Astrocyte of the spinal cord (primary cell): Measurements from ENCODE around the gene TMEM151B.

ENCODE experiments used
- DNase-seq: peaks from one replicate; pipeline ENCODE4 v3.0.0; 2011; ENCODE audit warnings: low read depth, low spot score
- H3K4me3 ChIP-seq: 2 replicates; pipeline ENCODE4 v1.5.1; 2011; ENCODE audit warnings: low read depth, mild to moderate bottlenecking, low read length, moderate library complexity
- in situ Hi-C: cut with HindIII; loops from 2 replicates; pipeline ENCODE4 v1.10.0; 2017; ENCODE audit warnings: low sequenced_read_pairs
- TF ChIP-seq, protein P1 (sequence below): IDR thresholded peaks from 2 replicates; pipeline ENCODE4 v1.5.1; 2012; ENCODE audit warnings: low read depth, mild to moderate bottlenecking, low read length, inconsistent platforms

Gene TMEM151B

DNA sequence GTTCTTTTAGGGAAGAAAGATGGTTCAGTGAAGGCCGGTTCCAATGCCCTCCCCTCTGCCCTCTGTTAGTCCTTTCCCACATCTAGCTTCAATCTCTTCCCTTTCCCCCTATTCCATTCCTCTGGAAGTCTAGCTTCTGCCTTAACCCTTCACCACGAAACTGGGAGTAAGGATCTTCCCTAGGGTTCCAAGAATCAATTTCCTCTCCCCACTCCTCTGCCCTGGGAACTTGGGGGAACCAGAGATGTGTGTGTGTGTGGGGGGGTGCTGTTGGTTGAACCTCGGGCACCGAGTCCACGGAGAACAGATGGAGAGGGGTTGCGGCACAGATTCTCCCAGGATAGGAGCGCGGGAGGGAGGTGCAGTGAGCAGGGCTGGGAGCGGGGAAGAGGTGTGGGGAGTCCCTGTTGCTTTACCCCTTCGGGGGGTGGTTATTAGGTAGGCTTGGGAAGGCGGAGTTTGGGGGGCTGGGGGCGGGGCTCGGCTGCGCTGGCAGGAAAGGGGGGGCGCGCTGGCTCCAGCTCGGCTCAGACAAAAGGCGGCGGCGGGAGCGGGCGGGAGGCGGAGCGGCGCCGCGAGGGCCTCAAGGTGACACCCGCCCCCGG, at the start of gene TMEM151B:
TMEM151B (plus strand) TSS at position 530 of the 605 bp plus-strand sequence. CDS start 293 bp downstream, outside the sequence.
- in situ Hi-C loops = no loop called here
- TF ChIP-seq, protein P1, sequence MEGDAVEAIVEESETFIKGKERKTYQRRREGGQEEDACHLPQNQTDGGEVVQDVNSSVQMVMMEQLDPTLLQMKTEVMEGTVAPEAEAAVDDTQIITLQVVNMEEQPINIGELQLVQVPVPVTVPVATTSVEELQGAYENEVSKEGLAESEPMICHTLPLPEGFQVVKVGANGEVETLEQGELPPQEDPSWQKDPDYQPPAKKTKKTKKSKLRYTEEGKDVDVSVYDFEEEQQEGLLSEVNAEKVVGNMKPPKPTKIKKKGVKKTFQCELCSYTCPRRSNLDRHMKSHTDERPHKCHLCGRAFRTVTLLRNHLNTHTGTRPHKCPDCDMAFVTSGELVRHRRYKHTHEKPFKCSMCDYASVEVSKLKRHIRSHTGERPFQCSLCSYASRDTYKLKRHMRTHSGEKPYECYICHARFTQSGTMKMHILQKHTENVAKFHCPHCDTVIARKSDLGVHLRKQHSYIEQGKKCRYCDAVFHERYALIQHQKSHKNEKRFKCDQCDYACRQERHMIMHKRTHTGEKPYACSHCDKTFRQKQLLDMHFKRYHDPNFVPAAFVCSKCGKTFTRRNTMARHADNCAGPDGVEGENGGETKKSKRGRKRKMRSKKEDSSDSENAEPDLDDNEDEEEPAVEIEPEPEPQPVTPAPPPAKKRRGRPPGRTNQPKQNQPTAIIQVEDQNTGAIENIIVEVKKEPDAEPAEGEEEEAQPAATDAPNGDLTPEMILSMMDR = no peak
- no peak within 1 kb of the TSS for H3K4me3 ChIP-seq
- DNase-seq = no peak

DNA sequence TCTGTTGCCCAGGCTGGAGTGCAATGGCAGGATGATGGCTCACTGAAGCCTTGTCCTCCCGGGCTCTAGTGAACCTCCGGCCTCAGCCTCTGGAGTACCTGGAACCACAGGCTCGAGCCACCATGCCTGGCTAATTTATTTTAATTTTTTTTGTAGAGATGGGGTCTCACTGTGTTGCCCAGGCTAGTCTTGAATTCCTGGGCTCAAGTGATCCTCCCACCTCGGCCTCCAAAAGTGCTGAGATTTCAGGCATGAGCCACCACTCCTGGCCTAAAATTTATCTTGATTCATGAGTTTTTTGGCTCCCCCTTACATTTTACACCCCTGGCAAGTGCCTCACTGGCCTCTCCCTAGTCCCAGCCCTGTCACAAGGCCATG, 49.3 kb upstream of the TMEM151B start:
- in situ Hi-C loops = no loop called here
- no peak for DNase-seq
- no peak overlapping the region for H3K4me3 ChIP-seq
- TF ChIP-seq, protein P1 = no peak

DNA sequence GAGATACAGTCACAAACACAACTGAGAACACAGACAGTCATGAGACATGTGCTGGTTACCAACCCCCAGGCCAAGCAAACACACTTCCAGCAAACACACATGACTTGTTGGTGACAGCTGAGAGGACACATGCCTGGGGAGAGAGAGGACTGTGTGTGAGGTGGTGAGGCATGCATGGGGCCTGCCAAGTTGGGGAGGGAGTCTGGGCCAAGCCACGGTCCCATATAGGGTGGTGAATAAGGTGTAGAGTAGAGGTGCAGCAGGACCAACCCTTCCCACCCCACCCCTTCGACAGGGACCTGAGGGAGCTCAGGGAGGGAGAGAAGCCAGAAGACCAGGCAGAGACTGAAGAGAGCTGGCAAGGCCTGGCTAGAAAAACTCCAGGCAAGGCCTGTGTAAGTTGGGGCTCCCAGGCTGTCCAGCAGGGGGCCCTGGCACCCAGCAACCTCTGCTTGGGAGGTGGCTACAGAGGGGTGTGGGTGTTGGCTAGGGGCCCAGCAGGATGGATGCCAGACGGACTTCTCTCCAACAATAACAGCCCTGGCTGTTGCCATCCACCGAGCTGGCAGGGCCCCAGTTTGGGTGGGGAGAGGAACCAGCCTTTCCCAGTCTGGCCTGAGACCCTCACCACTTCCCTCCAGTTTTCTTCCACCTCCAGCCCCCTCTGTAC, 48.8 kb upstream of the TMEM151B start:
- in situ Hi-C loops = no loop called here
- TF ChIP-seq, protein P1 = peak; percentile 80
- H3K4me3 ChIP-seq = no peak overlapping the region
- DNase-seq = peak; percentile 75

DNA sequence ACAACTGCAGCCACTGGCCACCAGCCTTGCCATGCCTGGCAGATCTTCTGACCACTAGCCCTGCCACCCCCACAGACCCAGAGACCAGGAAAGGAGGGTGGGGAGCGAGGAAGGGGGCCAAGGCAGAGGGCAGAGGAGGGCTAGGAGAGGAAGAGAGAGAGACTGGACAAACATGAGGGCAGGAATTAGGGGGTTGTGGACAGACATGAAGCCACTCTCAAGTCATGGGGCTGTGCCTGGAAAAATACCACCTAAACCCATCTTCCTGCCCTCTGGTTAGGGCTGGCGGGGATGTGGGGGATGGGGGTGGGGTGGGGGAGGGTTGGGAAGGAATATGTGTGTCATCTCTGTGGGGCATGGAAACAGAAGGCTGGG, 48.3 kb upstream of the TMEM151B start:
- DNase-seq = no peak
- in situ Hi-C loops = no loop called here
- H3K4me3 ChIP-seq = no peak overlapping the region
- TF ChIP-seq, protein P1 = no peak

DNA sequence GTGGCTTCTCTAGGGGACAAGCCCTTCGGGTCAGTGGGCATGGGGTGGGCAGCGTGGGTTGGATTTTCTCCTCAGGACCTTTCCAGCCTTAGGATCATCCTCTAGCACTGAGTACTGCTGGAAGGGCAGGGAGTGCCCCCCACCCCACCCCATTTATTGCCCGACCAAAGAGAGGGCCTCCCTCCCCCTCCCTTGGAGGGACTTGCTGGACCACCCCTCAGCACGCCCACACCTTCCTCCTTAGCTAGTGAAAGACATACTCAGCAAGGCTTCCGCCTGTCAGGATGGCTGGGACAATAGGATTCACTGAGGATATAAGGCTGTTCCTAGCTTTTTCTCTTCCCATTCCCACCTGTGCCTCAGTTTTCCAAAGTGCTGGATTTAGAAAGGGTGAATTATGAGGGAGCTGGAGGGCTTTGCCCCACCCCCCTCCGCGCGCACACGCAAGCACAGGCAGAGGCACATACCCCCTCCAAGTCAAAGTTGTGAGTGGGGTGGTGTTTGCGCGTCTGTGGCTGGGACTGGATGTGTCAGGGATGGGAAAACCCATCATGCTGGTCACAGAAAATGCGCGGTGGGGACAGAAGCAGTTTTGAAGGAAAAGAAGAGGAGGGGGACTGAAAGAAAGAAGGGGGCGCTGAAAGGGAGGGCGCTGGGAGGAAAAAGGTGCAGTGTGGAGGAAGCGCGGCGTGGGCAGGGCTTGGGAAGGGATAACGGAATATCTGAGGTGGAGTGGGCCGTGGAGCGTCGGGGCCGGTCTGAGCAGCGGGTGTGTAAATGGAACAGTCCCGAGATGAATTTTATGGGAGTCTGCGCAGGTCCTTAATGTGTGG, 47.5 kb upstream of the TMEM151B start:
- DNase-seq = no peak
- in situ Hi-C loops = no loop called here
- TF ChIP-seq, protein P1 = no peak
- H3K4me3 ChIP-seq = peak overlapping the region; percentile 46

DNA sequence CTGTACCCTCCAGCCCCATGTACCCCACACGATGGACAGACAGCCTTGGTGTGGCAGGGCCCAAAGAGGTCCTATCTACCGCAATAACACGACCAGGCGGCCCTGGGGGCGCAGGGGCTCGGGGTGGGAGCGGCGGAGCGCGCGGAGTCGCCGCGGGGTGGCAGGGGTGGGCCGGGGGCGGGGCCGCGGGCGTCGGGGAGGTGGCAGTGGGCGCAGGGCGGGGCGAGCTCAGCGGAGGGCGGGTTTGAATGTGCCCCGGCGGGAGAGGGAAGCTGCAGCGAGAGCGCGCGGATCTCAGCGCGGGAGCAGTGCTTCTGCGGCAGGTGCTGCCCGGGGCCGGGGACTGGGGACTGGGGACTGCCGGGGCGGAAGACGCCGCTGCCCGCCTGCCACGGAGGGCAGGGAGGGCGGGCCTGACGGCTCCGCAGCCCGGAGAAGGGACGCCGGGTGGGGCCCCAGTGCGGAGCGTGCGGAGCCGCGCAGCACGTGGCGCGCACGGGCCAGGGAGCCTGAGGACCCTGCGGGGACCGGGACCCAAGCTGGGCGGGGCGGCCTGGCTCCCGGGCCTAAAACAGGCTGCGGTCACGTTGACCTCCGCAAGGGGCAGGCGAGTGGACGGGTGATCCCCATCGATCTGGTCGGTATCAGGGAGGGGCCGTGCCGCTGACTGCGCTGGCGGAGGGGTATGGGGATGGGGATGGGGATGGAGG, 46.8 kb upstream of the TMEM151B start, which contains the start of gene SLC29A1:
SLC29A1 (plus strand) TSS at position 277 of the 710 bp plus-strand sequence. CDS start 3,719 bp downstream, outside the sequence.
- peak; percentile 33 for DNase-seq
- in situ Hi-C loops = no loop called here
- TF ChIP-seq, protein P1 = no peak
- peak within 1 kb of the TSS; percentile 46 for H3K4me3 ChIP-seq
